Heart left ventricle (tissue), 13 donors: Measurements from ENCODE around the gene TEN1.

Experiments
- POLR2A ChIP-seq, 2 donors: fragments of 450-650 bp; IDR thresholded peaks; one replicate each; pipeline ENCODE4 v1.6.1; 2017; ENCODE audit warnings: antibody characterized with exemption in 2 of 2, mild to moderate bottlenecking in 2 of 2, moderate library complexity in 2 of 2
- TF ChIP-seq, protein P1 (sequence below), 12 donors: fragments of 200-600 bp; sonication (generic) in 4 of 12; IDR thresholded peaks; one replicate each; pipeline versions ENCODE4 v1.5.0 to v1.8.0; 2018 to 2022; ENCODE audit warnings: antibody characterized with exemption in 12 of 12, mild to moderate bottlenecking in 5 of 12
- donor health status: ischemic (EF 13 %, LVEDD 7.1; RV severe dilation, severe dysfunction).
- donor health status: DM: no; HTN: yes; CAD: no.
- donor health status: DM: no; HTN: no; CAD: no.
- donor health status: ischemic (EF 25% LVEDD 6.9; RV normal size, moderate dysfunction).
- donor health status: ischemic (EF 25% LVEDD 5.7; RV mildly dilated, moderate dysfunction).
- donor health status: ischemic (EF 35%, LVEDD 5.7; RV mildly dilated, moderate dysfunction).
- donor health status: nonischemic (EF 11% LVEDD 7.7; RV severe dilation, severe dysfunction).
- donor health status: DM: yes; HTN: yes; CAD: no.
- donor health status: PGD.
- donor health status: ischemic (EF 29% LVEDD 5.4; RV normal size, mild dysfunction).
- donor health status: nonischemic (EF 23%, LVEDD 6.1; RV moderate dilation, normal function).

DNA sequence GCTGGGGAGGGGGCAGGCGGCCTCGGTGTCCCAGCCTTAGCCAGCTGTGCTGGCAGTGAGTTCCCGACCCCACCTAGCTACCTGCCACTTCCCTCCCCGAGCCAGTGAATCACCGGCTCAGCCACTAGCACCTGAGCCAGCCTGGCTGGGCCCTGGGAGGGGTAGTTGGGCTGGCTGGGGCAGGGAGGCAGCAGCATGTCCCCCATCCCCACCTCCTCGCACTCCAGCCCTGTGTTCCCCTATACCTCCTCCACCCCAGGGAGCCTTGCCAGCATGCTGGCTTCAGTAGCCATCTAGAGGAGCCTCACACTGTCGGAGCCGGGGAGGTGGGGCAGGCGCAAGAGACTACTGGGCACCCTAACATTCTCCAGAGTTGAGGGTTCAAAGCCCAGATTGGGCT, 45.3 kb downstream of the TEN1 start:
- no peak for TF ChIP-seq POLR2A (IDR thresholded peaks at IDR 0.05)
- TF ChIP-seq, protein P1, sequence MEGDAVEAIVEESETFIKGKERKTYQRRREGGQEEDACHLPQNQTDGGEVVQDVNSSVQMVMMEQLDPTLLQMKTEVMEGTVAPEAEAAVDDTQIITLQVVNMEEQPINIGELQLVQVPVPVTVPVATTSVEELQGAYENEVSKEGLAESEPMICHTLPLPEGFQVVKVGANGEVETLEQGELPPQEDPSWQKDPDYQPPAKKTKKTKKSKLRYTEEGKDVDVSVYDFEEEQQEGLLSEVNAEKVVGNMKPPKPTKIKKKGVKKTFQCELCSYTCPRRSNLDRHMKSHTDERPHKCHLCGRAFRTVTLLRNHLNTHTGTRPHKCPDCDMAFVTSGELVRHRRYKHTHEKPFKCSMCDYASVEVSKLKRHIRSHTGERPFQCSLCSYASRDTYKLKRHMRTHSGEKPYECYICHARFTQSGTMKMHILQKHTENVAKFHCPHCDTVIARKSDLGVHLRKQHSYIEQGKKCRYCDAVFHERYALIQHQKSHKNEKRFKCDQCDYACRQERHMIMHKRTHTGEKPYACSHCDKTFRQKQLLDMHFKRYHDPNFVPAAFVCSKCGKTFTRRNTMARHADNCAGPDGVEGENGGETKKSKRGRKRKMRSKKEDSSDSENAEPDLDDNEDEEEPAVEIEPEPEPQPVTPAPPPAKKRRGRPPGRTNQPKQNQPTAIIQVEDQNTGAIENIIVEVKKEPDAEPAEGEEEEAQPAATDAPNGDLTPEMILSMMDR (IDR thresholded peaks at IDR 0.05) = no peak
